Mucosa of descending colon (tissue), 3 donors: ENCODE data around the gene SUN1. TPM values are rescaled to one million over a fixed set of nuclear protein-coding genes. Genes with fewer than 3 reads are reported as not detected.
"Not testable (repeated sequence)": the region's sequence is repeated elsewhere in the genome, so short reads cannot be mapped to it uniquely, and the experiment has no call there.

Experiments
- ATAC-seq: fragments of 200-7000 bp; cut with Tn5 transposase; one replicate; pipeline ENCODE4 v1.9.1; 2020; ENCODE audit warnings: mild to moderate bottlenecking, moderate library complexity
- DNase-seq, 3 donors: peaks; one replicate each; pipeline ENCODE4 v3.0.0-alpha.2; 2020
- H3K36me3 ChIP-seq: fragments of 200-600 bp; one replicate; pipeline ENCODE4 v1.8.0; 2021; ENCODE audit warnings: low read depth, mild to moderate bottlenecking
- H3K4me1 ChIP-seq: fragments of 200-600 bp; one replicate; pipeline ENCODE4 v1.8.0; 2021; ENCODE audit warnings: low read depth, mild to moderate bottlenecking
- H3K4me3 ChIP-seq: fragments of 200-600 bp; one replicate; pipeline ENCODE4 v1.8.0; 2021; ENCODE audit warnings: mild to moderate bottlenecking
- H3K9me3 ChIP-seq: fragments of 200-600 bp; one replicate; pipeline ENCODE4 v1.8.0; 2021; ENCODE audit warnings: mild to moderate bottlenecking
- intact Hi-C, 2 donors: fragments of 100-400 bp; cut with DNase I in 1 of 2; cut with micrococcal nuclease in 1 of 2; formaldehyde crosslinking; loops; one replicate each; pipeline versions ENCODE4 v1.11.0 to v1.11.1; 2022; cut with DNase I, micrococcal nuclease
- total RNA-seq, 3 donors: library from RNA; stranded (reverse); fragmentation: NEBNext Ultra II Directional in 2 of 3; extraction: Animal tissue kit (Norgen Biotek cat#: 25700) in 2 of 3; gene quantifications; one replicate each; pipeline versions ENCODE4 v1.2.1 to v1.2.4, GENCODE V29; 2021 to 2023
- TF ChIP-seq, protein P1 (sequence below): fragments of 200-600 bp; IDR thresholded peaks from one replicate; pipeline ENCODE4 v1.8.0; 2022; ENCODE audit warnings: antibody characterized with exemption, mild to moderate bottlenecking
- donor health status: DM: no; HTN: no; CAD: no; lungs with moderate emphysema.
- donor health status: DM: no; HTN: no; CAD: no.
- donor health status: DM: no; HTN: yes; CAD: no.

The SUN1 gene
- total RNA-seq, 3 donors from 2014 or later, result 151 to 179 (median 164) TPM

DNA sequence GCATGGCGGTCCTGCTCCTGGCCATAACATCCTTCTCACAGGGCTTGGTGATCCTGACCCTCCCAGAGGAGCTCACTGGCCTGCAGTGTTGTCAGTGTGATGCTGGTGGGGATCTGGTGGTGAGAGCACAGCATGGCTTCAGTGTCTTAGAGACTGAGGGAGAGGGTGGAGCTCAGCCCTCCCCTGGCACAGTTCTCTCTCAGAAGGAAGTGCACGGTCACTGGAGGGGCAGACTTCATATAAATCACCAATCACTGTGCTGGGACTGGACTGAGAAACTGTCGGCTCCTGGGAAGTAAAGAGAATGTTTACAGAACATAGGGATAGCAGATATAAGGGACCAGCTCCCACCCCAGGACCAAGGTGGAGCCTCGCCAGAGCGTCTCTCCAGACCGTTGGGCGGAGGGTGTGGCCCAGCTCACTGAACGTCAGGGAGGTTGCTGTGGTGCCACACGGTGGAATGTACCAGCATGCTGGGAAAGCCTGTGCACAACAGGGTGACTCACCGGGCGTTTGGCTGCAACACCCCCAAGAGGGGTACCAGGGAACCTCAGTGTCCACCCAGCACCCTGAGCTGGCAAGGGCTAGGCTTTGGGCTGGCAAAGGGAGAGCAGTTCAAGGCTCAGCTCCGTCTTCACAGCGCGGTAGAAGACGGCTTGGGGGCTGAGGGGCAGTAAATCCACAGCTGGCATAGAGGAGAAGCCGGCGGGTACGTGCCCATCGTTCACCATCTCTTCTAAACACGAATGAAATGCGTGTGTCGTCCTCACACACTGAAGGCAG is 35.3 kb downstream of the SUN1 start:
- no peaks in the 10 kb centered on the region for H3K36me3 ChIP-seq
- ATAC-seq (peak; percentile 94), DNase-seq (peak; percentile 85 to 88 (median 88))
- intact Hi-C loops, result loop anchor here in 1 of 2 donors (10.0 kb wide), 1 partner anchor 83 kb away; no protein-coding TSS in a partner anchor
- peaks cover 14% of the 10 kb centered on the region for H3K4me1 ChIP-seq
- no peaks in the 10 kb centered on the region for H3K9me3 ChIP-seq
- TF ChIP-seq, protein P1, sequence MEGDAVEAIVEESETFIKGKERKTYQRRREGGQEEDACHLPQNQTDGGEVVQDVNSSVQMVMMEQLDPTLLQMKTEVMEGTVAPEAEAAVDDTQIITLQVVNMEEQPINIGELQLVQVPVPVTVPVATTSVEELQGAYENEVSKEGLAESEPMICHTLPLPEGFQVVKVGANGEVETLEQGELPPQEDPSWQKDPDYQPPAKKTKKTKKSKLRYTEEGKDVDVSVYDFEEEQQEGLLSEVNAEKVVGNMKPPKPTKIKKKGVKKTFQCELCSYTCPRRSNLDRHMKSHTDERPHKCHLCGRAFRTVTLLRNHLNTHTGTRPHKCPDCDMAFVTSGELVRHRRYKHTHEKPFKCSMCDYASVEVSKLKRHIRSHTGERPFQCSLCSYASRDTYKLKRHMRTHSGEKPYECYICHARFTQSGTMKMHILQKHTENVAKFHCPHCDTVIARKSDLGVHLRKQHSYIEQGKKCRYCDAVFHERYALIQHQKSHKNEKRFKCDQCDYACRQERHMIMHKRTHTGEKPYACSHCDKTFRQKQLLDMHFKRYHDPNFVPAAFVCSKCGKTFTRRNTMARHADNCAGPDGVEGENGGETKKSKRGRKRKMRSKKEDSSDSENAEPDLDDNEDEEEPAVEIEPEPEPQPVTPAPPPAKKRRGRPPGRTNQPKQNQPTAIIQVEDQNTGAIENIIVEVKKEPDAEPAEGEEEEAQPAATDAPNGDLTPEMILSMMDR, result no peak
- H3K4me3 ChIP-seq, result no peak overlapping the region

DNA sequence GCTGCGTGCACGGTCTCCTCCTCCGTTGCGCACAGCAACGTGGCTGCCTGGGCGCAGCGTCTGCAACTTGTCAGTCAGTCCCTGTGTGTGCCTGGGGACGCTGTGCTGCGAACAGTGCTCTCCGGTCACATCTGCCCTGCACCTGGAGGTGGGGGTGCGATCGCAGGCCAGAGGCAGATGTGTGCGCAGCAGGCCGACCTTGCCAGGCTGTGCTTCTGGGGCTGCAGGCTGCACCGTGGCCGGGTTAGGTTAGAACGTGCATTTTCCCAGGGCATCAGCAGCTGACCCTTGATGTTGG is 35.9 kb downstream of the SUN1 start:
- TF ChIP-seq, protein P1, result no peak
- no peaks in the 10 kb centered on the region for H3K9me3 ChIP-seq
- DNase-seq, result no peak
- H3K4me1 ChIP-seq, result peaks cover 14% of the 10 kb centered on the region
- H3K36me3 ChIP-seq, result no peaks in the 10 kb centered on the region
- no peak overlapping the region for H3K4me3 ChIP-seq
- intact Hi-C loops, result loop anchor here in 1 of 2 donors (10.0 kb wide), 1 partner anchor 83 kb away; no protein-coding TSS in a partner anchor
- ATAC-seq, result no peak

DNA sequence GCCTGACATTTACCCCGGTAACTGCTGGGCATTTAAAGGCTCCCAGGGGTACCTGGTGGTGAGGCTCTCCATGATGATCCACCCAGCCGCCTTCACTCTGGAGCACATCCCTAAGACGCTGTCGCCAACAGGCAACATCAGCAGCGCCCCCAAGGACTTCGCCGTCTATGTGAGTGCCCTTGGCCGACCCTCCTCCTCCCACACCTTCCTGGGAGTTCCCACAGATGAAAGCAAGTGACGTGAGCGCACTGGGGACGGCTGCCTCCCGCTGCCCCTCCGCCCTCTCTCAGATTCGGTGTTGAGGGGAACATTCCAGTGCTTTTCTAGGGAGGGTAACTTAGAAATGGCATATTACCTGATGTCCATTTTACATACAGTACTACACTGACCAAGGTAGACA is 37.1 kb downstream of the SUN1 start:
- ATAC-seq (no peak), DNase-seq (no peak)
- Histone ChIP-seq H3K36me3 (no peaks in the 10 kb centered on the region), H3K4me1 (peaks cover 18% of the 10 kb centered on the region), H3K9me3 (no peaks in the 10 kb centered on the region), H3K4me3 (no peak overlapping the region)
- TF ChIP-seq, protein P1, result no peak
- intact Hi-C loops, result loop anchor here in 1 of 2 donors (10.0 kb wide), 1 partner anchor 85 kb away; no protein-coding TSS in a partner anchor

DNA sequence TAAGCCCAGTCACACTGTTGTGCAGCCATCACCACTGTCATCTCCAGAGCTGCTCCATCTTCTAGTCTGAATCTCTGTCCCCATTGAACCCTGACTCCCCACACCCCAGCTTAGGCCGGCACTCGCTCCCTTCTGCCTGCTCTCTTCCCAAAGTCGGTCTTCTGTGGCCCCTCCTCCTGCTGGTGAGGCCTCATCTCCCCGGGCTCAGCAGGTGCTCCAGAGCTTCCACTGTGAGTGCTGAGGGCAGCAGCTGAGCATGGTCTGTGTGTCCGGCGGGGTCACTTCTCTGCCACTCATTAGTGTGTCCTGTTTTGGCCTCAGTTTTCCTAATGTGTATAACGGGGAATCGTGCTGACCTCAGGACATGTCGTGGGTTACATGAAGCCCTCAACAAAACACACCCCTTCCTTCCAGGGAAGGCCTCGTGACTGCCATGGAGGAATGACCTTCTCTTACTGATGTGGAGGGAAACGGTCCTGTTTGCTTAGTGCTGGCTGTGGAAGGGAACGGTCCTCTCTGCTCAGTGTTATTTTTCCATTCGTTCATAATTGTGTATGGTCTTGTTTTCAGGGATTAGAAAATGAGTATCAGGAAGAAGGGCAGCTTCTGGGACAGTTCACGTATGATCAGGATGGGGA is 39.7 kb downstream of the SUN1 start:
- Histone ChIP-seq H3K4me1 (peaks cover 16% of the 10 kb centered on the region), H3K9me3 (no peaks in the 10 kb centered on the region), H3K36me3 (peaks cover 4% of the 10 kb centered on the region), H3K4me3 (no peak overlapping the region)
- no peak for ATAC-seq
- no peak for DNase-seq
- TF ChIP-seq, protein P1, result no peak
- intact Hi-C loops, result loop anchor here in 1 of 2 donors (5.0 kb wide), 1 partner anchor 85 kb away; no protein-coding TSS in a partner anchor

DNA sequence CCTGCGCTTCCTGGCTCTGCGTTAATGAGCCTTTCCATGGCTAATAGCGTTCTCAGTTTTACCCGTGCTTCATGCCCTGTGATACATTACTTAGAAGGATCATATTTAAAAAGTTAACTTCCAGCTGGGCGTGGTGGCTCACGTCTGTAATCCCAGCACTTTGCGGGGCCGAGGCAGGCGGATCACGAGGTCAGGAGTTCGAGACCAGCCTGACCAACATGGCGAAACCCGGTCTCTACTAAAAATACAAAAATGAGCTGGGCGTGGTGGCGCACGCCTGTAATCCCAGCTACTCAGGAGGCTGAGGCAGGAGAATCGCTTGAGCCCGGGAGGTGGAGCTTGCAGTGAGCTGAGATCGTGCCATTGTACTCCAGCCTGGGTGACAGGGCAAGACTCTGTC is 40.4 kb downstream of the SUN1 start:
- not testable (repeated sequence) for H3K4me1 ChIP-seq, H3K36me3 ChIP-seq, H3K4me3 ChIP-seq, DNase-seq, H3K9me3 ChIP-seq, ATAC-seq
- intact Hi-C loops, result loop anchor here in 1 of 2 donors (5.0 kb wide), 1 partner anchor 85 kb away; no protein-coding TSS in a partner anchor

DNA sequence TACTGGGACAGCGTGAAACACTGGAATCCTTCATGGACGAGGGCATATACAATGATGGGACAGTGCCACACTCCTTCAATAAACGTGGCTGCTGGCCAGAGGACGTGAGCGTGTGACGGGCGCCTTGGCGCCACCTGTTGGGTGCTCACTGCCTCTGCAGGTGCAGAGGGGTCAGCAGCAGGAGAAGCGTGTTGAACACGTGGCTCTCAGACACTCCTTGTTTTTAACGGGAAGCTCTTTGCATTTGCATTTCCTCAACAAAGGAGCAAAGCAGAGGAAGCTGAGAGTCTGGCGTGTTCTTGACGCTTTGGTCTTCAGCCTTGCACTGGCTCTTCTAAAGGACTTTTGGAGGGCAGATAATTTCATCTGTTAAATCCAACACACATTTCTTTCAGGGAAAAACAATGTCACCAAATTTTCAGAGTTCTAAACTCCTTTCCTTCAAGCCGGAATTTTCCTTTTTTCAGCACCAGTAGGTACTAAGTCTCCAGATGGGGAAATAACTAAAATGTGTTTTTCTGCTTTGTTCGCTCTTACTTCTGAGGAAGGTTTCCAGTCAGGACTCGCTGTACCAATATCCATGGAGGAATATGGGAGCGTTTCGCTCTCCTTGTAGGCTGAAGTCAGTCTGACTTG is 41.2 kb downstream of the SUN1 start:
- H3K36me3 ChIP-seq, result peaks cover 4% of the 10 kb centered on the region
- H3K4me1 ChIP-seq, result peaks cover 10% of the 10 kb centered on the region
- no peak overlapping the region for H3K4me3 ChIP-seq
- H3K9me3 ChIP-seq, result no peaks in the 10 kb centered on the region
- TF ChIP-seq, protein P1, result peak; percentile 92
- ATAC-seq (peak; percentile 73), DNase-seq (peak; percentile 85 to 91 (median 87))
- intact Hi-C loops, result loop anchor here in 1 of 2 donors (5.0 kb wide), 1 partner anchor 86 kb away; no protein-coding TSS in a partner anchor
